ENCODE results near the gene FAM219B. TPM values are rescaled to one million over a fixed set of nuclear protein-coding genes. Genes with fewer than 3 reads are reported as not detected.

FAM219B gene
- total RNA-seq, 1 experiment from 2014 or later: 99.6 TPM

DNA sequence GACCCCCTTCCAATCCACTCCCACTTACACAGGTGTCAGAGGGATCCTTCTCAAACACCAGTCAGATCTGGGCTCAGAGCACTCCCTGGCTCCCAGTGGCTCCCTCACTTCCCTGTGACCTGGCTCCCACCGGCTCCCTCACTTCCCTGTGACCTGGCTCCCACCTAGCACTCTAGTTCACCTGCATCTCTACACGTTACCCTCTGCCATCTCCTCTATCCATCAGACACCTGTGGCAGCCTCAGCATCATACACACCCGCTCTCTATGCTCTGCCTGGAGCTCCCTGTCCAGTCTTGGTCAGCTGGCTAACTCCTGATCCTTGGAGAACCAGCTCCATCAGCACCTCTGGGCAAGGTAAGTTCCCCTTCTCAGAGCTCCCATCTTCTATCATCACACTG is 44.4 kb upstream of the FAM219B start:
- peak overlapping the region; percentile 35 for H3K27ac Mint-ChIP-seq
- ATAC-seq (peak; percentile 6), DNase-seq (ENCODE audit: low spot score) (no peak)
- ChIA-PET POLR2A (interaction anchor here (1.0 kb wide), 2 partner anchors 8 to 13 kb away, joined by 3 to 4 read pairs; partner anchors contain the start of gene COX5A), CTCF (interaction anchor here (0.5 to 3.5 kb wide), 50 partner anchors 8 to 735 kb away, joined by 3 to 43 read pairs (median 4); partner anchors contain the start of genes COX5A, CPLX3, FAM219B and LMAN1L)
- H3K9me3 Mint-ChIP-seq: no peaks in the 10 kb centered on the region
- peaks cover 12% of the 10 kb centered on the region for H3K27me3 Mint-ChIP-seq (ENCODE audit: low read depth)
- no peak overlapping the region; the same call in 1 of the 2 replicates for H3K4me3 Mint-ChIP-seq
- H3K36me3 Mint-ChIP-seq: no peaks in the 10 kb centered on the region
- TF ChIP-seq, protein P1, sequence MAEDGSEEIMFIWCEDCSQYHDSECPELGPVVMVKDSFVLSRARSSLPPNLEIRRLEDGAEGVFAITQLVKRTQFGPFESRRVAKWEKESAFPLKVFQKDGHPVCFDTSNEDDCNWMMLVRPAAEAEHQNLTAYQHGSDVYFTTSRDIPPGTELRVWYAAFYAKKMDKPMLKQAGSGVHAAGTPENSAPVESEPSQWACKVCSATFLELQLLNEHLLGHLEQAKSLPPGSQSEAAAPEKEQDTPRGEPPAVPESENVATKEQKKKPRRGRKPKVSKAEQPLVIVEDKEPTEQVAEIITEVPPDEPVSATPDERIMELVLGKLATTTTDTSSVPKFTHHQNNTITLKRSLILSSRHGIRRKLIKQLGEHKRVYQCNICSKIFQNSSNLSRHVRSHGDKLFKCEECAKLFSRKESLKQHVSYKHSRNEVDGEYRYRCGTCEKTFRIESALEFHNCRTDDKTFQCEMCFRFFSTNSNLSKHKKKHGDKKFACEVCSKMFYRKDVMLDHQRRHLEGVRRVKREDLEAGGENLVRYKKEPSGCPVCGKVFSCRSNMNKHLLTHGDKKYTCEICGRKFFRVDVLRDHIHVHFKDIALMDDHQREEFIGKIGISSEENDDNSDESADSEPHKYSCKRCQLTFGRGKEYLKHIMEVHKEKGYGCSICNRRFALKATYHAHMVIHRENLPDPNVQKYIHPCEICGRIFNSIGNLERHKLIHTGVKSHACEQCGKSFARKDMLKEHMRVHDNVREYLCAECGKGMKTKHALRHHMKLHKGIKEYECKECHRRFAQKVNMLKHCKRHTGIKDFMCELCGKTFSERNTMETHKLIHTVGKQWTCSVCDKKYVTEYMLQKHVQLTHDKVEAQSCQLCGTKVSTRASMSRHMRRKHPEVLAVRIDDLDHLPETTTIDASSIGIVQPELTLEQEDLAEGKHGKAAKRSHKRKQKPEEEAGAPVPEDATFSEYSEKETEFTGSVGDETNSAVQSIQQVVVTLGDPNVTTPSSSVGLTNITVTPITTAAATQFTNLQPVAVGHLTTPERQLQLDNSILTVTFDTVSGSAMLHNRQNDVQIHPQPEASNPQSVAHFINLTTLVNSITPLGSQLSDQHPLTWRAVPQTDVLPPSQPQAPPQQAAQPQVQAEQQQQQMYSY (CRISPR knock-in tag; IDR thresholded peaks at IDR 0.05): no peak
- TF ChIP-seq FOXP1 (CRISPR knock-in tag; IDR thresholded peaks at IDR 0.05; ENCODE audit: borderline replicate concordance): peak; percentile 41; the same call in 1 of the 2 replicates
- TF ChIP-seq MYBL2 (CRISPR knock-in tag; IDR thresholded peaks at IDR 0.05): no peak
- peaks cover 41% of the 10 kb centered on the region for H3K4me1 Mint-ChIP-seq

GRCh38 chr15:74950078-74950908 is 43.6 kb upstream of the FAM219B start:
- DNase-seq (ENCODE audit: low spot score): peak; percentile 94
- peak; percentile 79 for ATAC-seq
- Mint-ChIP-seq H3K27ac (peak overlapping the region; percentile 36), H3K4me1 (peaks cover 36% of the 10 kb centered on the region), H3K4me3 (no peak overlapping the region), H3K36me3 (no peaks in the 10 kb centered on the region), H3K27me3 (ENCODE audit: low read depth) (peaks cover 5% of the 10 kb centered on the region), H3K9me3 (no peaks in the 10 kb centered on the region)
- POLR2A ChIA-PET: interaction anchor here (1.0 kb wide), 4 partner anchors 9 to 190 kb away, joined by 3 to 4 read pairs (median 3); partner anchors contain the start of gene COX5A
- CTCF ChIA-PET: interaction anchor here (0.5 to 3.5 kb wide), 54 partner anchors 9 to 736 kb away, joined by 3 to 43 read pairs (median 4); partner anchors contain the start of genes C15orf39, COX5A, CPLX3 and FAM219B
- TF ChIP-seq ZSCAN18 (CRISPR knock-in tag; IDR thresholded peaks at IDR 0.05): no peak
- 0 out of 2 replicates have a peak, but pooled peaks have one; percentile 23 for TF ChIP-seq FOXK1 (CRISPR knock-in tag; IDR thresholded peaks at IDR 0.05)
- TF ChIP-seq, protein P2, sequence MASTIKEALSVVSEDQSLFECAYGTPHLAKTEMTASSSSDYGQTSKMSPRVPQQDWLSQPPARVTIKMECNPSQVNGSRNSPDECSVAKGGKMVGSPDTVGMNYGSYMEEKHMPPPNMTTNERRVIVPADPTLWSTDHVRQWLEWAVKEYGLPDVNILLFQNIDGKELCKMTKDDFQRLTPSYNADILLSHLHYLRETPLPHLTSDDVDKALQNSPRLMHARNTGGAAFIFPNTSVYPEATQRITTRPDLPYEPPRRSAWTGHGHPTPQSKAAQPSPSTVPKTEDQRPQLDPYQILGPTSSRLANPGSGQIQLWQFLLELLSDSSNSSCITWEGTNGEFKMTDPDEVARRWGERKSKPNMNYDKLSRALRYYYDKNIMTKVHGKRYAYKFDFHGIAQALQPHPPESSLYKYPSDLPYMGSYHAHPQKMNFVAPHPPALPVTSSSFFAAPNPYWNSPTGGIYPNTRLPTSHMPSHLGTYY (CRISPR knock-in tag; IDR thresholded peaks at IDR 0.05): peak; percentile 39; the same call in 1 of the 2 replicates
- TF ChIP-seq CTCF (IDR thresholded peaks at IDR 0.05): peak; percentile 95
- TF ChIP-seq ZNF121 (CRISPR knock-in tag; IDR thresholded peaks at IDR 0.05): 0 out of 2 replicates have a peak, but pooled peaks have one; percentile 11

- H3K27me3 Mint-ChIP-seq (ENCODE audit: low read depth): no peaks in the 10 kb centered on the region; the same call in none of the 2 replicates
- CTCF ChIA-PET: interaction anchor here (0.6 to 5.1 kb wide), 7 partner anchors 13 to 169 kb away, joined by 3 to 43 read pairs (median 4); no protein-coding TSS in a partner anchor
- TF ChIP-seq, protein P2 (CRISPR knock-in tag; IDR thresholded peaks at IDR 0.05): no peak
- TF ChIP-seq ZSCAN18 (CRISPR knock-in tag; IDR thresholded peaks at IDR 0.05) (no peak), NR1H2 (CRISPR knock-in tag; IDR thresholded peaks at IDR 0.05) (no peak), E2F4 (CRISPR knock-in tag; IDR thresholded peaks at IDR 0.05; ENCODE audit: borderline replicate concordance, low read depth) (peak; percentile 34; the same call in 1 of the 2 replicates), NFE2L1 (CRISPR knock-in tag; IDR thresholded peaks at IDR 0.05) (peak; percentile 62; the same call in 1 of the 2 replicates), ZNF396 (CRISPR knock-in tag; IDR thresholded peaks at IDR 0.05; ENCODE audit: borderline replicate concordance) (no peak)
Measured at GRCh38 chr15:74937590-74938371, 31.1 kb upstream of the FAM219B start, which contains the start of gene COX5A. TSS of gene COX5A (minus strand) at chr15:74938073. CDS start at chr15:74938014, 59 bp downstream.

More at GRCh38 chr15:74937590-74938371, 31.1 kb upstream of the FAM219B start, which contains the start of gene COX5A:
- Mint-ChIP-seq H3K9me3 (no peaks in the 10 kb centered on the region), H3K4me3 (peak within 1 kb of the TSS; percentile 91), H3K36me3 (peaks cover 3% of the 10 kb centered on the region; the same call in 1 of the 2 replicates), H3K27ac (peak within 1 kb of the TSS; percentile 91), H3K4me1 (peaks cover 8% of the 10 kb centered on the region)
- POLR2A ChIA-PET: interaction anchor here (0.6 to 1.5 kb wide), 4 partner anchors 13 to 1086 kb away, joined by 3 to 7 read pairs (median 6); partner anchors contain the start of gene FAM219B
- ATAC-seq: peak; percentile 92
- DNase-seq (ENCODE audit: low spot score): peak; percentile 86
